HFF-Myc (cell line): ENCODE results near the gene EWSR1.

Source experiments
- DNase-seq: peaks from one replicate; pipeline ENCODE4 v3.0.0-alpha.2; 2011; ENCODE audit warnings: low read depth; ENCODE audit errors: extremely low read depth
- H3K4me3 ChIP-seq: replicated peaks from 2 replicates; pipeline ENCODE4 v1.5.1; 2011; ENCODE audit warnings: low read depth, mild to moderate bottlenecking, control low read depth, low read length
- CTCF ChIP-seq: IDR thresholded peaks from 2 replicates; pipeline ENCODE4 v1.5.1; 2012; ENCODE audit warnings: mild to moderate bottlenecking, low read depth, low read length, control low read depth; ENCODE audit errors: missing control alignments

EWSR1 gene

GRCh38 chr22:29259253-29259899 is 8.7 kb upstream of the EWSR1 start:
- no peak overlapping the region for H3K4me3 ChIP-seq
- TF ChIP-seq CTCF: peak; percentile 21
- no peak for DNase-seq

- TF ChIP-seq CTCF: no peak
- H3K4me3 ChIP-seq: no peak overlapping the region
- no peak for DNase-seq
These were observed 8.0 kb upstream of the EWSR1 start for GRCh38 chr22:29260031-29260560.

- no peak overlapping the region for H3K4me3 ChIP-seq
- no peak for TF ChIP-seq CTCF
- DNase-seq: no peak
These were observed 7.3 kb upstream of the EWSR1 start for GRCh38 chr22:29260601-29261315.

- TF ChIP-seq CTCF: no peak
- no peak for DNase-seq
- H3K4me3 ChIP-seq: no peak overlapping the region
These were observed 4.2 kb upstream of the EWSR1 start for GRCh38 chr22:29263791-29264276.

GRCh38 chr22:29265305-29265704 is 2.8 kb upstream of the EWSR1 start:
- DNase-seq: no peak
- H3K4me3 ChIP-seq: no peak overlapping the region
- no peak for TF ChIP-seq CTCF

- H3K4me3 ChIP-seq: peak overlapping the region; percentile 80
- no peak for TF ChIP-seq CTCF
- no peak for DNase-seq
These were observed 2.1 kb upstream of the EWSR1 start for GRCh38 chr22:29265929-29266328.
